WTC11 (cell line): ENCODE results near the gene LRRC74B.

ENCODE experiments used
- ATF2 ChIP-seq: sonication (generic); formaldehyde crosslinking; IDR thresholded peaks from 2 replicates; pipeline ENCODE4 v1.8.1; 2022; ENCODE audit warnings: low read depth, missing genetic modification reagents, borderline replicate concordance
- MAX ChIP-seq: sonication (generic); formaldehyde crosslinking; IDR thresholded peaks from 2 replicates; pipeline ENCODE4 v1.8.0; 2022; ENCODE audit warnings: mild to moderate bottlenecking, missing genetic modification reagents
- TF ChIP-seq, protein P1 (sequence below): fragments of 200-600 bp; IDR thresholded peaks from 2 replicates; pipeline ENCODE4 v1.8.0; 2022; ENCODE audit warnings: antibody characterized with exemption

DNA sequence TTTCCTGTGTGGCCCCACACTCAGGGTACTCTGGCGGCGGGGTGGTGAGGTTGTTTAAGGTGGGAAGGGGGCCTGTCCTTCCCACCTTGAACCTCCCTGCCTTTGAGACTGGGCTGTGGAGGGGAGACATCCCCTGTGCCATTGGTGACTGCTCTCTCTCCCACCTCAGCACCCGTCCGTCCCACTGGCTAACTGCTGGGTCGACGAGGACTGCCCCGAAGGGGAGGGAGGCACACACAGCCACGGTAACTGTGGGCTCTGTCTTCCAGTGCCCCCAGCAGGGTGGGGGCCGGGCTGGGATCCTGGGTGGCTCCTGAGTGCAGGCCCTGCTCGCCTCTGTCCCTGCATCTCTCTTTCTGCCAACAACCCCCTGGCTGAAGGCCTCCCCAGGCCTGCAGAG is 23.2 kb upstream of the LRRC74B start:
- TF ChIP-seq, protein P1, sequence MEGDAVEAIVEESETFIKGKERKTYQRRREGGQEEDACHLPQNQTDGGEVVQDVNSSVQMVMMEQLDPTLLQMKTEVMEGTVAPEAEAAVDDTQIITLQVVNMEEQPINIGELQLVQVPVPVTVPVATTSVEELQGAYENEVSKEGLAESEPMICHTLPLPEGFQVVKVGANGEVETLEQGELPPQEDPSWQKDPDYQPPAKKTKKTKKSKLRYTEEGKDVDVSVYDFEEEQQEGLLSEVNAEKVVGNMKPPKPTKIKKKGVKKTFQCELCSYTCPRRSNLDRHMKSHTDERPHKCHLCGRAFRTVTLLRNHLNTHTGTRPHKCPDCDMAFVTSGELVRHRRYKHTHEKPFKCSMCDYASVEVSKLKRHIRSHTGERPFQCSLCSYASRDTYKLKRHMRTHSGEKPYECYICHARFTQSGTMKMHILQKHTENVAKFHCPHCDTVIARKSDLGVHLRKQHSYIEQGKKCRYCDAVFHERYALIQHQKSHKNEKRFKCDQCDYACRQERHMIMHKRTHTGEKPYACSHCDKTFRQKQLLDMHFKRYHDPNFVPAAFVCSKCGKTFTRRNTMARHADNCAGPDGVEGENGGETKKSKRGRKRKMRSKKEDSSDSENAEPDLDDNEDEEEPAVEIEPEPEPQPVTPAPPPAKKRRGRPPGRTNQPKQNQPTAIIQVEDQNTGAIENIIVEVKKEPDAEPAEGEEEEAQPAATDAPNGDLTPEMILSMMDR: no peak
- TF ChIP-seq MAX (CRISPR knock-in tag) (no peak), ATF2 (CRISPR knock-in tag) (no peak)
